A549 (cell line): Measurements from ENCODE around the gene TRIM7. TPM values are rescaled to one million over a fixed set of nuclear protein-coding genes. Genes with fewer than 3 reads are reported as not detected.

Experiments
- ATAC-seq, 2 experiments: fragments of 200-7000 bp in 1 of 2; fragments of >200 bp in 1 of 2; cut with Nextera tagmentation in 1 of 2; cut with Tn5 transposase in 1 of 2; 3 replicates each; pipeline versions ENCODE4 v1.8.0 to v1.9.1; 2018 to 2020; ENCODE audit warnings: mild to moderate bottlenecking in 1 of 2, moderate library complexity in 1 of 2
- CTCF ChIA-PET: fragments of 300-600 bp; sonication (Branson Sonifier 250); formaldehyde crosslinking; extraction: SDS; loops from one replicate; lab custom pipeline; 2021; ENCODE audit warnings: antibody characterized with exemption, inconsistent platforms; lab: Yijun Ruan, JAX
- POLR2A ChIA-PET: fragments of 350-600 bp; formaldehyde crosslinking; extraction: SDS; loops from one replicate; lab custom pipeline; 2021; ENCODE audit warnings: antibody characterized with exemption, inconsistent platforms; lab: Yijun Ruan, JAX
- DNase-seq, 2 experiments: peaks; one replicate each; pipeline versions ENCODE4 v3.0.0 to v3.0.0-alpha.2; 2011 to 2016; ENCODE audit warnings: low read depth in 1 of 2, low spot score in 1 of 2
- FAIRE-seq: peaks from 2 replicates; lab custom pipeline; 2011; peaks lifted over from hg19 to GRCh38; lab: Jason Lieb, UNC
- H3K27ac ChIP-seq, 2 experiments: fragments of >200 bp; sonication (Bioruptor Twin); formaldehyde crosslinking; 3 replicates each; pipeline ENCODE4 v1.5.1; 2016 to 2017
- H3K4me1 ChIP-seq: fragments of >200 bp; sonication (Bioruptor Twin); formaldehyde crosslinking; 3 replicates; pipeline ENCODE4 v1.6.1; 2016
- H3K4me2 ChIP-seq: fragments of >200 bp; sonication (Bioruptor Twin); formaldehyde crosslinking; 3 replicates; pipeline ENCODE4 v1.6.1; 2016
- H3K4me3 ChIP-seq: fragments of >200 bp; sonication (Bioruptor Twin); formaldehyde crosslinking; 3 replicates; pipeline ENCODE4 v1.5.1; 2016
- H3K9me3 ChIP-seq: fragments of >200 bp; sonication (Bioruptor Twin); formaldehyde crosslinking; 3 replicates; pipeline ENCODE4 v1.6.1; 2016
- BHLHE40 ChIP-seq: IDR thresholded peaks from 2 replicates; pipeline ENCODE4 v1.6.1; 2012; ENCODE audit warnings: low read depth, low read length, inconsistent platforms
- CBX8 ChIP-seq: fragments of 200-600 bp; sonication (generic); IDR thresholded peaks from 2 replicates; pipeline ENCODE4 v1.6.1; 2016
- CEBPB ChIP-seq, 2 experiments: fragments of >200 bp in 1 of 2; sonication (Bioruptor Twin) in 1 of 2; formaldehyde crosslinking in 1 of 2; IDR thresholded peaks; 2 replicates each; pipeline ENCODE4 v1.6.1; 2012 to 2016
- CHD2 ChIP-seq: fragments of 150-350 bp; IDR thresholded peaks from 2 replicates; pipeline ENCODE4 v1.6.1; 2014; ENCODE audit warnings: low read length; ENCODE audit not compliant: partially characterized antibody
- CHD4 ChIP-seq: fragments of 200-600 bp; sonication (generic); IDR thresholded peaks from 2 replicates; pipeline ENCODE4 v1.6.1; 2016; ENCODE audit warnings: antibody characterized with exemption, mild to moderate bottlenecking, borderline replicate concordance
- CTCF ChIP-seq: fragments of >200 bp; sonication (Bioruptor Twin); formaldehyde crosslinking; IDR thresholded peaks from 3 replicates; pipeline ENCODE4 v1.5.1; 2016
- E2F6 ChIP-seq: IDR thresholded peaks from 2 replicates; pipeline ENCODE4 v1.6.1; 2012; ENCODE audit warnings: low read depth, borderline replicate concordance
- EHMT2 ChIP-seq: fragments of 200-600 bp; sonication (generic); IDR thresholded peaks from 2 replicates; pipeline ENCODE4 v1.6.1; 2016; ENCODE audit warnings: antibody characterized with exemption, low read depth, mild to moderate bottlenecking, moderate library complexity
- EP300 ChIP-seq, 2 experiments: fragments of >200 bp; sonication (Bioruptor Twin); formaldehyde crosslinking; IDR thresholded peaks; 2 replicates in 1 of 2; 3 replicates in 1 of 2; pipeline ENCODE4 v1.6.1; 2016 to 2017
- ESRRA ChIP-seq: fragments of 150-350 bp; IDR thresholded peaks from 2 replicates; pipeline ENCODE4 v1.6.1; 2014; ENCODE audit warnings: mild to moderate bottlenecking, low read length, borderline replicate concordance
- FOSB ChIP-seq: fragments of 250-450 bp; sonication (Bioruptor Pico); IDR thresholded peaks from 2 replicates; pipeline ENCODE4 v1.5.0; 2020; ENCODE audit warnings: mild to moderate bottlenecking, moderate library complexity
- FOSL2 ChIP-seq, 2 experiments: fragments of 450-650 bp in 1 of 2; fragments of >200 bp in 1 of 2; sonication (Bioruptor Twin) in 1 of 2; formaldehyde crosslinking; IDR thresholded peaks; 2 replicates each; pipeline versions ENCODE4 v1.5.0 to v1.6.1; 2016 to 2020; ENCODE audit warnings: mild to moderate bottlenecking in 1 of 2, moderate library complexity in 1 of 2
- FOXS1 ChIP-seq: fragments of 250-450 bp; sonication (Bioruptor Pico); IDR thresholded peaks from 2 replicates; pipeline ENCODE4 v1.5.0; 2020; ENCODE audit warnings: mild to moderate bottlenecking, moderate library complexity
- GATA3 ChIP-seq: IDR thresholded peaks from 2 replicates; pipeline ENCODE4 v1.6.1; 2012; ENCODE audit warnings: borderline replicate concordance
- HDAC2 ChIP-seq: fragments of 200-600 bp; sonication (generic); IDR thresholded peaks from 2 replicates; pipeline ENCODE4 v1.6.1; 2016
- HES2 ChIP-seq: fragments of >200 bp; sonication (Bioruptor Twin); formaldehyde crosslinking; IDR thresholded peaks from 2 replicates; pipeline ENCODE4 v1.6.1; 2016
- HEYL ChIP-seq: fragments of 250-450 bp; sonication (Bioruptor Pico); IDR thresholded peaks from 2 replicates; pipeline ENCODE4 v1.8.0; 2021; ENCODE audit warnings: mild to moderate bottlenecking, moderate library complexity
- HOXA7 ChIP-seq: fragments of 250-450 bp; sonication (Bioruptor Pico); IDR thresholded peaks from 2 replicates; pipeline ENCODE4 v1.5.0; 2020; ENCODE audit warnings: mild to moderate bottlenecking, moderate library complexity
- JUN ChIP-seq, 2 experiments: fragments of >200 bp; sonication (Bioruptor Twin); formaldehyde crosslinking; IDR thresholded peaks; 2 replicates in 1 of 2; 3 replicates in 1 of 2; pipeline ENCODE4 v1.6.1; 2016 to 2017
- JUNB ChIP-seq: fragments of >200 bp; sonication (Bioruptor Twin); formaldehyde crosslinking; IDR thresholded peaks from 2 replicates; pipeline ENCODE4 v1.6.1; 2016
- KDM1A ChIP-seq: fragments of 200-600 bp; sonication (generic); IDR thresholded peaks from 2 replicates; pipeline ENCODE4 v1.6.1; 2016; ENCODE audit warnings: low read depth, mild to moderate bottlenecking
- MAX ChIP-seq: IDR thresholded peaks from 2 replicates; pipeline ENCODE4 v1.6.1; 2012
- NFE2L2 ChIP-seq: fragments of 150-350 bp; conservative IDR thresholded peaks from 2 replicates; pipeline ENCODE4 v1.6.1; 2014; ENCODE audit warnings: low read length
- NPAS2 ChIP-seq: fragments of 250-450 bp; sonication (Bioruptor Pico); IDR thresholded peaks from 2 replicates; pipeline ENCODE4 v1.8.0; 2022; ENCODE audit warnings: mild to moderate bottlenecking, moderate library complexity, borderline replicate concordance
- RAD21 ChIP-seq, 2 experiments: fragments of >200 bp in 1 of 2; sonication (Bioruptor Twin) in 1 of 2; formaldehyde crosslinking in 1 of 2; IDR thresholded peaks in 1 of 2; conservative IDR thresholded peaks in 1 of 2; 2 replicates in 1 of 2; 3 replicates in 1 of 2; pipeline ENCODE4 v1.6.1; 2012 to 2018; ENCODE audit warnings: inconsistent platforms in 1 of 2
- RFX5 ChIP-seq: fragments of 450-650 bp; IDR thresholded peaks from 2 replicates; pipeline ENCODE4 v1.7.1; 2014; ENCODE audit warnings: antibody characterized with exemption, mild to moderate bottlenecking, moderate library complexity
- RNF2 ChIP-seq: fragments of 200-600 bp; sonication (generic); IDR thresholded peaks from 2 replicates; pipeline ENCODE4 v1.6.1; 2016; ENCODE audit warnings: low read depth, mild to moderate bottlenecking, antibody characterized with exemption, moderate library complexity, borderline replicate concordance
- SMC3 ChIP-seq: fragments of >200 bp; sonication (Bioruptor Twin); formaldehyde crosslinking; IDR thresholded peaks from 3 replicates; pipeline ENCODE4 v1.6.1; 2018; ENCODE audit warnings: inconsistent platforms
- SREBF2 ChIP-seq: fragments of 450-650 bp; IDR thresholded peaks from 2 replicates; pipeline ENCODE4 v1.6.1; 2014; ENCODE audit warnings: mild to moderate bottlenecking, moderate library complexity
- TP53 ChIP-seq: fragments of 250-450 bp; sonication (Bioruptor Pico); IDR thresholded peaks from 2 replicates; pipeline ENCODE4 v1.5.0; 2021; ENCODE audit warnings: mild to moderate bottlenecking, moderate library complexity
- ZC3H11A ChIP-seq: fragments of 450-650 bp; IDR thresholded peaks from 2 replicates; pipeline ENCODE4 v1.6.1; 2014; ENCODE audit warnings: antibody characterized with exemption, mild to moderate bottlenecking
- ZNF302 ChIP-seq: fragments of 250-450 bp; sonication (Bioruptor Pico); IDR thresholded peaks from 2 replicates; pipeline ENCODE4 v1.9.0; 2021; ENCODE audit warnings: inconsistent platforms, mild to moderate bottlenecking, moderate library complexity
- ZSCAN20 ChIP-seq: fragments of 250-450 bp; sonication (Bioruptor Pico); IDR thresholded peaks from 2 replicates; pipeline ENCODE4 v1.8.0; 2022; ENCODE audit warnings: mild to moderate bottlenecking, moderate library complexity
- WGBS: methylation state at CpG from one replicate; pipeline ENCODE4 v1.1.6; 2017; ENCODE audit errors: missing lambda C conversion rate; 5-methylcytosine and 5-hydroxymethylcytosine counted together
- polyA plus RNA-seq, 4 experiments: library from polyadenylated mRNA; depleted of rRNA in 3 of 4; stranded (reverse); fragments of >200 nt; fragmentation: RNase III in 1 of 4; extraction: RNeasy Plus Mini Kit Qiagen cat#74134 plus additional on column Dnase treatment in 1 of 4; gene quantifications; 2 replicates in 3 of 4; 3 replicates in 1 of 4; pipeline ENCODE4 v1.2.3, GENCODE V29; 2011 to 2017

Gene TRIM7
- polyA plus RNA-seq, 2 of the 4 experiments (the other 2 are of a cell fraction) = 21.8 to 30.7 TPM

GRCh38 chr5:181188700-181189362 lies 16.2 kb downstream of the TRIM7 start:
- Histone ChIP-seq H3K9me3 (no peaks in the 10 kb centered on the region), H3K4me1 (peaks cover 22% of the 10 kb centered on the region), H3K27ac (peak overlapping the region; percentile 96), H3K4me3 (peak overlapping the region; percentile 82), H3K4me2 (peak overlapping the region; percentile 99)
- under 1% methylated on average over 29 of the region's 35 CpGs for WGBS
- peak; percentile 14 to 45 for ATAC-seq
- peak in 1 of 2 experiments; percentile 91 for DNase-seq
- FAIRE-seq = no peak
- CTCF ChIA-PET = interaction anchor here (0.6 to 4.5 kb wide), 17 partner anchors 9 to 404 kb away, joined by 3 to 33 read pairs (median 4); partner anchors contain the start of gene TRIM7
- POLR2A ChIA-PET = interaction anchor here (1.0 to 6.4 kb wide), 4 partner anchors 17 to 358 kb away, joined by 3 to 159 read pairs (median 27); partner anchors contain the start of genes TRIM41 and TRIM7
- peak; percentile 41; the same call in 1 of the 2 replicates for TF ChIP-seq MAX
- TF ChIP-seq ZC3H11A = no peak
- TF ChIP-seq BHLHE40 = no peak
- TF ChIP-seq SREBF2 = peak; percentile 75
- TF ChIP-seq RNF2 = no peak
- TF ChIP-seq E2F6 = 0 out of 2 replicates have a peak, but pooled peaks have one; percentile 1
- TF ChIP-seq ESRRA = peak; percentile 45; the same call in 1 of the 2 replicates
- peak; percentile 21; the same call in 1 of the 2 replicates for TF ChIP-seq HDAC2
- peak in 1 of 2 experiments; percentile 49; a peak in 1 of 4 replicates for TF ChIP-seq CEBPB (IDR thresholded peaks at IDR 0.05)
- TF ChIP-seq RFX5 = no peak
- TF ChIP-seq JUN (IDR thresholded peaks at IDR 0.05) = 0 out of 5 replicates have a peak, but pooled peaks of 1 of the 2 experiments have one; percentile 13

GRCh38 chr5:181187500-181188213 lies 17.3 kb downstream of the TRIM7 start:
- FAIRE-seq (no peak), ATAC-seq (peak; percentile 25 to 42), DNase-seq (peak in 1 of 2 experiments; percentile 94)
- peak overlapping the region; percentile 82 for H3K4me3 ChIP-seq
- ChIA-PET POLR2A (interaction anchor here (0.5 to 6.4 kb wide), 7 partner anchors 18 to 708 kb away, joined by 3 to 159 read pairs (median 4); partner anchors contain the start of genes TRIM41, TRIM7 and ZFP62), CTCF (interaction anchor here (0.6 to 4.3 kb wide), 14 partner anchors 10 to 78 kb away, joined by 3 to 24 read pairs (median 6); partner anchors contain the start of gene TRIM7)
- peaks cover 15% of the 10 kb centered on the region for H3K4me1 ChIP-seq
- peak overlapping the region; percentile 99 for H3K4me2 ChIP-seq
- peak overlapping the region; percentile 79 to 96 for H3K27ac ChIP-seq
- WGBS = 1% methylated on average over 22 of the region's 37 CpGs
- no peaks in the 10 kb centered on the region for H3K9me3 ChIP-seq
- TF ChIP-seq JUN (IDR thresholded peaks at IDR 0.05) = 0 out of 5 replicates have a peak, but pooled peaks of 1 of the 2 experiments have one; percentile 28
- TF ChIP-seq CBX8 = no peak
- TF ChIP-seq FOSB (CRISPR knock-in tag) = no peak
- TF ChIP-seq RAD21 (conservative IDR thresholded peaks at IDR 0.05 in 1 of 2, IDR thresholded peaks at IDR 0.05 in 1 of 2) = peak in 1 of 2 experiments; percentile 14; a peak in 1 of 5 replicates
- peak; percentile 69 for TF ChIP-seq MAX
- TF ChIP-seq SMC3 = peak; percentile 15; the same call in 1 of the 3 replicates
- TF ChIP-seq CTCF = 0 out of 3 replicates have a peak, but pooled peaks have one; percentile 16
- TF ChIP-seq NPAS2 (CRISPR knock-in tag) = no peak
- 0 out of 2 replicates have a peak, but pooled peaks have one; percentile 15 for TF ChIP-seq ZSCAN20 (CRISPR knock-in tag)
- no peak for TF ChIP-seq ZNF302
- TF ChIP-seq JUNB = no peak
- no peak for TF ChIP-seq NFE2L2
- 0 out of 2 replicates have a peak, but pooled peaks have one; percentile 38 for TF ChIP-seq HDAC2
- 0 out of 2 replicates have a peak, but pooled peaks have one; percentile 50 for TF ChIP-seq TP53
- TF ChIP-seq GATA3 = peak; percentile 47; the same call in 1 of the 2 replicates
- TF ChIP-seq FOSL2 (IDR thresholded peaks at IDR 0.05) = no peak
- no peak for TF ChIP-seq FOSL2 (CRISPR knock-in tag; IDR thresholded peaks at IDR 0.05)
- TF ChIP-seq SREBF2 = peak; percentile 83
- TF ChIP-seq HES2 = no peak
- TF ChIP-seq KDM1A = peak; percentile 90
- no peak for TF ChIP-seq EP300 (IDR thresholded peaks at IDR 0.05)
- 0 out of 2 replicates have a peak, but pooled peaks have one; percentile 16 for TF ChIP-seq HEYL
- no peak for TF ChIP-seq CHD2
- TF ChIP-seq CEBPB (IDR thresholded peaks at IDR 0.05) = peak in 1 of 2 experiments; percentile 40; a peak in 2 of 4 replicates
- no peak for TF ChIP-seq HOXA7 (CRISPR knock-in tag)
- TF ChIP-seq FOXS1 (CRISPR knock-in tag) = no peak
- peak; percentile 98 for TF ChIP-seq CHD4
- peak; percentile 64; the same call in 1 of the 2 replicates for TF ChIP-seq EHMT2
